Measurements from ENCODE around the gene SFN. TPM values are rescaled to one million over a fixed set of nuclear protein-coding genes. Genes with fewer than 3 reads are reported as not detected.

The SFN gene
- total and polyA plus RNA-seq, 2 of the 13 experiments (the other 11 are each of a cell fraction or from before 2014, with no cell fraction given) = 4.3 to 5.6 TPM

GRCh38 chr1:26864610-26865480, 1.9 kb downstream of the SFN start (continued):
- TF ChIP-seq, protein P1, sequence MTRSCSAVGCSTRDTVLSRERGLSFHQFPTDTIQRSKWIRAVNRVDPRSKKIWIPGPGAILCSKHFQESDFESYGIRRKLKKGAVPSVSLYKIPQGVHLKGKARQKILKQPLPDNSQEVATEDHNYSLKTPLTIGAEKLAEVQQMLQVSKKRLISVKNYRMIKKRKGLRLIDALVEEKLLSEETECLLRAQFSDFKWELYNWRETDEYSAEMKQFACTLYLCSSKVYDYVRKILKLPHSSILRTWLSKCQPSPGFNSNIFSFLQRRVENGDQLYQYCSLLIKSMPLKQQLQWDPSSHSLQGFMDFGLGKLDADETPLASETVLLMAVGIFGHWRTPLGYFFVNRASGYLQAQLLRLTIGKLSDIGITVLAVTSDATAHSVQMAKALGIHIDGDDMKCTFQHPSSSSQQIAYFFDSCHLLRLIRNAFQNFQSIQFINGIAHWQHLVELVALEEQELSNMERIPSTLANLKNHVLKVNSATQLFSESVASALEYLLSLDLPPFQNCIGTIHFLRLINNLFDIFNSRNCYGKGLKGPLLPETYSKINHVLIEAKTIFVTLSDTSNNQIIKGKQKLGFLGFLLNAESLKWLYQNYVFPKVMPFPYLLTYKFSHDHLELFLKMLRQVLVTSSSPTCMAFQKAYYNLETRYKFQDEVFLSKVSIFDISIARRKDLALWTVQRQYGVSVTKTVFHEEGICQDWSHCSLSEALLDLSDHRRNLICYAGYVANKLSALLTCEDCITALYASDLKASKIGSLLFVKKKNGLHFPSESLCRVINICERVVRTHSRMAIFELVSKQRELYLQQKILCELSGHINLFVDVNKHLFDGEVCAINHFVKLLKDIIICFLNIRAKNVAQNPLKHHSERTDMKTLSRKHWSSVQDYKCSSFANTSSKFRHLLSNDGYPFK (CRISPR knock-in tag; IDR thresholded peaks at IDR 0.05; ENCODE audit: borderline replicate concordance) = no peak
- TF ChIP-seq GMEB2 (CRISPR knock-in tag; IDR thresholded peaks at IDR 0.05; ENCODE audit: low read depth) = no peak
- TF ChIP-seq RFXANK (CRISPR knock-in tag; IDR thresholded peaks at IDR 0.05) = peak; percentile 50; the same call in 1 of the 2 replicates
- TF ChIP-seq LCORL (IDR thresholded peaks at IDR 0.05) = no peak
- no peak for TF ChIP-seq LCORL (CRISPR knock-in tag; IDR thresholded peaks at IDR 0.05)
- no peak for TF ChIP-seq PHF5A (CRISPR knock-in tag; IDR thresholded peaks at IDR 0.05; ENCODE audit: low read depth, unreplicated experiment)
- no peak for TF ChIP-seq KDM1A (CRISPR knock-in tag; IDR thresholded peaks at IDR 0.05)
- TF ChIP-seq, protein P2, sequence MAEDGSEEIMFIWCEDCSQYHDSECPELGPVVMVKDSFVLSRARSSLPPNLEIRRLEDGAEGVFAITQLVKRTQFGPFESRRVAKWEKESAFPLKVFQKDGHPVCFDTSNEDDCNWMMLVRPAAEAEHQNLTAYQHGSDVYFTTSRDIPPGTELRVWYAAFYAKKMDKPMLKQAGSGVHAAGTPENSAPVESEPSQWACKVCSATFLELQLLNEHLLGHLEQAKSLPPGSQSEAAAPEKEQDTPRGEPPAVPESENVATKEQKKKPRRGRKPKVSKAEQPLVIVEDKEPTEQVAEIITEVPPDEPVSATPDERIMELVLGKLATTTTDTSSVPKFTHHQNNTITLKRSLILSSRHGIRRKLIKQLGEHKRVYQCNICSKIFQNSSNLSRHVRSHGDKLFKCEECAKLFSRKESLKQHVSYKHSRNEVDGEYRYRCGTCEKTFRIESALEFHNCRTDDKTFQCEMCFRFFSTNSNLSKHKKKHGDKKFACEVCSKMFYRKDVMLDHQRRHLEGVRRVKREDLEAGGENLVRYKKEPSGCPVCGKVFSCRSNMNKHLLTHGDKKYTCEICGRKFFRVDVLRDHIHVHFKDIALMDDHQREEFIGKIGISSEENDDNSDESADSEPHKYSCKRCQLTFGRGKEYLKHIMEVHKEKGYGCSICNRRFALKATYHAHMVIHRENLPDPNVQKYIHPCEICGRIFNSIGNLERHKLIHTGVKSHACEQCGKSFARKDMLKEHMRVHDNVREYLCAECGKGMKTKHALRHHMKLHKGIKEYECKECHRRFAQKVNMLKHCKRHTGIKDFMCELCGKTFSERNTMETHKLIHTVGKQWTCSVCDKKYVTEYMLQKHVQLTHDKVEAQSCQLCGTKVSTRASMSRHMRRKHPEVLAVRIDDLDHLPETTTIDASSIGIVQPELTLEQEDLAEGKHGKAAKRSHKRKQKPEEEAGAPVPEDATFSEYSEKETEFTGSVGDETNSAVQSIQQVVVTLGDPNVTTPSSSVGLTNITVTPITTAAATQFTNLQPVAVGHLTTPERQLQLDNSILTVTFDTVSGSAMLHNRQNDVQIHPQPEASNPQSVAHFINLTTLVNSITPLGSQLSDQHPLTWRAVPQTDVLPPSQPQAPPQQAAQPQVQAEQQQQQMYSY (CRISPR knock-in tag; IDR thresholded peaks at IDR 0.05) = 0 out of 2 replicates have a peak, but pooled peaks have one; percentile 39
- 0 out of 2 replicates have a peak, but pooled peaks have one; percentile 32 for TF ChIP-seq JUN (CRISPR knock-in tag; IDR thresholded peaks at IDR 0.05)
- TF ChIP-seq, protein P3, sequence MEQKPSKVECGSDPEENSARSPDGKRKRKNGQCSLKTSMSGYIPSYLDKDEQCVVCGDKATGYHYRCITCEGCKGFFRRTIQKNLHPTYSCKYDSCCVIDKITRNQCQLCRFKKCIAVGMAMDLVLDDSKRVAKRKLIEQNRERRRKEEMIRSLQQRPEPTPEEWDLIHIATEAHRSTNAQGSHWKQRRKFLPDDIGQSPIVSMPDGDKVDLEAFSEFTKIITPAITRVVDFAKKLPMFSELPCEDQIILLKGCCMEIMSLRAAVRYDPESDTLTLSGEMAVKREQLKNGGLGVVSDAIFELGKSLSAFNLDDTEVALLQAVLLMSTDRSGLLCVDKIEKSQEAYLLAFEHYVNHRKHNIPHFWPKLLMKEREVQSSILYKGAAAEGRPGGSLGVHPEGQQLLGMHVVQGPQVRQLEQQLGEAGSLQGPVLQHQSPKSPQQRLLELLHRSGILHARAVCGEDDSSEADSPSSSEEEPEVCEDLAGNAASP (CRISPR knock-in tag; IDR thresholded peaks at IDR 0.05; ENCODE audit: borderline replicate concordance) = no peak
- no peak for TF ChIP-seq ZNF749 (CRISPR knock-in tag; IDR thresholded peaks at IDR 0.05; ENCODE audit: borderline replicate concordance)
- no peak for TF ChIP-seq BHLHE40 (IDR thresholded peaks at IDR 0.05; ENCODE audit: low read length)
- TF ChIP-seq TOE1 (CRISPR knock-in tag; IDR thresholded peaks at IDR 0.05) = no peak
- TF ChIP-seq PHB2 (IDR thresholded peaks at IDR 0.05; ENCODE audit: partially characterized antibody) = no peak
- TF ChIP-seq TGIF2 (CRISPR knock-in tag; IDR thresholded peaks at IDR 0.05) = no peak
- no peak for TF ChIP-seq ZBTB2 (CRISPR knock-in tag; IDR thresholded peaks at IDR 0.05; ENCODE audit: low read depth)
- no peak for TF ChIP-seq ZBTB7B (CRISPR knock-in tag; IDR thresholded peaks at IDR 0.05)
- no peak for TF ChIP-seq TCF7 (IDR thresholded peaks at IDR 0.05; ENCODE audit: low read depth)
- TF ChIP-seq NFKBIZ (CRISPR knock-in tag; IDR thresholded peaks at IDR 0.05) = no peak; the same call in 1 of the 2 replicates

All from HepG2 (cell line).